SJCRH30 (cell line): ENCODE measurements around the gene EXOC1L. TPM values are rescaled to one million over a fixed set of nuclear protein-coding genes. Genes with fewer than 3 reads are reported as not detected.
"Not testable (repeated sequence)": the region's sequence is repeated elsewhere in the genome, so short reads cannot be mapped to it uniquely, and the experiment has no call there.

Experiments used
- DNase-seq, 2 experiments: peaks; one replicate each; pipeline ENCODE4 v3.0.0-alpha.2; 2015 to 2020
- H3K27ac ChIP-seq: fragments of 250-450 bp; sonication (Bioruptor Pico); 2 replicates; pipeline ENCODE4 v1.5.1; 2020; ENCODE audit warnings: mild to moderate bottlenecking, moderate library complexity
- H3K27me3 ChIP-seq: fragments of 250-450 bp; sonication (Bioruptor Pico); 2 replicates; pipeline ENCODE4 v1.5.1; 2020; ENCODE audit warnings: mild to moderate bottlenecking, moderate library complexity
- H3K36me3 ChIP-seq: fragments of 250-450 bp; sonication (Bioruptor Pico); 2 replicates; pipeline ENCODE4 v1.5.1; 2020; ENCODE audit warnings: mild to moderate bottlenecking, moderate library complexity
- H3K4me1 ChIP-seq: fragments of 250-450 bp; sonication (Bioruptor Pico); 2 replicates; pipeline ENCODE4 v1.5.1; 2020; ENCODE audit warnings: mild to moderate bottlenecking, moderate library complexity
- H3K4me3 ChIP-seq: fragments of 250-450 bp; sonication (Bioruptor Pico); 2 replicates; pipeline ENCODE4 v1.5.1; 2020; ENCODE audit warnings: mild to moderate bottlenecking, moderate library complexity
- H3K9me3 ChIP-seq: fragments of 250-450 bp; sonication (Bioruptor Pico); replicated peaks from 2 replicates; pipeline ENCODE4 v1.5.1; 2020; ENCODE audit warnings: mild to moderate bottlenecking, moderate library complexity
- total RNA-seq: library from RNA; depleted of rRNA; stranded (reverse); fragments of >200 nt; shearing (Covaris generic); gene quantifications from 2 replicates; pipeline ENCODE4 v1.2.3, GENCODE V29; 2014

The EXOC1L gene
- total RNA-seq, 1 experiment from 2014 or later, result not detected

GRCh38 chr4:55822329-55822728 lies 2.7 kb downstream of the EXOC1L start:
- H3K9me3 ChIP-seq, result no peaks in the 10 kb centered on the region; the same call in 1 of the 2 replicates
- H3K4me1 ChIP-seq, result no peaks in the 10 kb centered on the region
- no peak overlapping the region for H3K27ac ChIP-seq
- DNase-seq, result no peak
- no peaks in the 10 kb centered on the region; the same call in 1 of the 2 replicates for H3K27me3 ChIP-seq
- no peaks in the 10 kb centered on the region for H3K36me3 ChIP-seq
- H3K4me3 ChIP-seq, result no peak overlapping the region

GRCh38 chr4:55824865-55825264 lies 5.3 kb downstream of the EXOC1L start:
- H3K4me1 ChIP-seq, result no peaks in the 10 kb centered on the region
- H3K4me3 ChIP-seq, result no peak overlapping the region
- H3K9me3 ChIP-seq, result no peaks in the 10 kb centered on the region; the same call in 1 of the 2 replicates
- no peaks in the 10 kb centered on the region for H3K27me3 ChIP-seq
- no peak for DNase-seq
- H3K27ac ChIP-seq, result no peak overlapping the region
- no peaks in the 10 kb centered on the region for H3K36me3 ChIP-seq

GRCh38 chr4:55826986-55827385 lies 7.4 kb downstream of the EXOC1L start:
- H3K27me3 ChIP-seq, result no peaks in the 10 kb centered on the region; the same call in 1 of the 2 replicates
- no peak overlapping the region for H3K27ac ChIP-seq
- DNase-seq, result no peak
- H3K9me3 ChIP-seq, result no peaks in the 10 kb centered on the region; the same call in 1 of the 2 replicates
- no peaks in the 10 kb centered on the region for H3K4me1 ChIP-seq
- H3K36me3 ChIP-seq, result no peaks in the 10 kb centered on the region
- H3K4me3 ChIP-seq, result no peak overlapping the region

DNA sequence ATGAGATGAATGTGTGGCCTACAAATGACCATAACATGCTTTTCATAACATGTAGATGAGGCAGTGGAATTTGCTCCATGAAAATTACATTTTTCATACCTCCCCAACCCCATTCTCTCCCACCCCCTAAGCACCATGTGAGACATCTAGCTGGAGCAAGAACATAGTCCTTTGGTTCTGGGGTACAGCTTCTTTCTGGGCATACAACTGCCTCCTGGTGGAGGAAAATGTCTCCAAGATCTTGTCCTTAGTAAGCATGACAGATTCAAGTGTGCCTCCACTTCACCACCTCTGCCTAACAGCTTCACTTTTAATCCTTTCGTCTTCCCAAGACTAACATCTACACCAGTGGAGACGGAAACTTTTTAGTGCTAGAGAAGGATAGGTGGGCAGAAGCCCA lies 8.0 kb downstream of the EXOC1L start:
- no peak for DNase-seq

DNA sequence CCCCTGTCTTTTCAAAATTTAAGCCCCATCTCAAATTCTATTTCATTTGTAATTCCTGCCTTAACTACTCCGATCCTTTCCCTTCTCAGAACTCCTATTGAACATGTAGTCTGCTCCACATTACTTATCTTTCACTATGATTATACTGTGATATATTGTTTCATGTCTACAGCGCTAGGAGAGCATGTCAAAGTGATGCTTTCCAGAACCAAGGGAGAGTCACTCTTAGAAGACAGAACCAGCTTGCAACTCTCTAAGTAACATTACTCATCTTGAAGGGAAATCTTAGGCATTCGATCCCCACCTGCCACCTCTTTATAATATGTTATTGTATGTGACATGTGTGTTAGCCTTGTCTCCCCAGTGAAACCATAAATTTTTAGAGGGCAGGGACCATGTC lies 10.5 kb downstream of the EXOC1L start:
- Histone ChIP-seq H3K4me1 (no peaks in the 10 kb centered on the region), H3K4me3 (no peak overlapping the region), H3K27ac (no peak overlapping the region), H3K36me3 (no peaks in the 10 kb centered on the region), H3K27me3 (no peaks in the 10 kb centered on the region; the same call in 1 of the 2 replicates), H3K9me3 (no peaks in the 10 kb centered on the region)
- no peak for DNase-seq

More for the DNA sequence above, 8.0 kb downstream of the EXOC1L start:
- Histone ChIP-seq H3K9me3 (no peaks in the 10 kb centered on the region; the same call in 1 of the 2 replicates), H3K36me3 (no peaks in the 10 kb centered on the region), H3K27ac (no peak overlapping the region), H3K4me1 (no peaks in the 10 kb centered on the region), H3K4me3 (no peak overlapping the region), H3K27me3 (no peaks in the 10 kb centered on the region; the same call in 1 of the 2 replicates)

DNA sequence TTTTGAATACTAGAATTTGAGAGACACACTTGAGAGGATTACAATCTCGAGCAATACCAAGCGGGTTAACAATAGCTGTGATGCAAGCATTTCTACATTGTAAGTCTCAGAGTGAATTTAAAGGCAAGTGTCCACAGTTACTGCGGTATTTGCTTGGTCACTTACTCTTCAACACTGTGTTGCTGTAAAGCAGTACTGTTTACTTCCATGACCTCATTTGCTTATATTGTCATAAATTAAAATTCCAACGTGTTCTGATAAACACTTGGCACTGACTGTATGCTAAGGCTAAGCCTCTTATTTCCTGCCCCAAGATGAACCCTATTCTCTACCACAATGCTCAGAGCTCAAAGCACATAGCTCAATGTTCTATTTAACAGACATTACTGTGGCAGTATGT lies 11.1 kb downstream of the EXOC1L start:
- no peaks in the 10 kb centered on the region for H3K4me1 ChIP-seq
- H3K4me3 ChIP-seq, result no peak overlapping the region
- DNase-seq, result no peak
- H3K27ac ChIP-seq, result no peak overlapping the region
- no peaks in the 10 kb centered on the region; the same call in 1 of the 2 replicates for H3K27me3 ChIP-seq
- H3K9me3 ChIP-seq, result no peaks in the 10 kb centered on the region
- H3K36me3 ChIP-seq, result no peaks in the 10 kb centered on the region

DNA sequence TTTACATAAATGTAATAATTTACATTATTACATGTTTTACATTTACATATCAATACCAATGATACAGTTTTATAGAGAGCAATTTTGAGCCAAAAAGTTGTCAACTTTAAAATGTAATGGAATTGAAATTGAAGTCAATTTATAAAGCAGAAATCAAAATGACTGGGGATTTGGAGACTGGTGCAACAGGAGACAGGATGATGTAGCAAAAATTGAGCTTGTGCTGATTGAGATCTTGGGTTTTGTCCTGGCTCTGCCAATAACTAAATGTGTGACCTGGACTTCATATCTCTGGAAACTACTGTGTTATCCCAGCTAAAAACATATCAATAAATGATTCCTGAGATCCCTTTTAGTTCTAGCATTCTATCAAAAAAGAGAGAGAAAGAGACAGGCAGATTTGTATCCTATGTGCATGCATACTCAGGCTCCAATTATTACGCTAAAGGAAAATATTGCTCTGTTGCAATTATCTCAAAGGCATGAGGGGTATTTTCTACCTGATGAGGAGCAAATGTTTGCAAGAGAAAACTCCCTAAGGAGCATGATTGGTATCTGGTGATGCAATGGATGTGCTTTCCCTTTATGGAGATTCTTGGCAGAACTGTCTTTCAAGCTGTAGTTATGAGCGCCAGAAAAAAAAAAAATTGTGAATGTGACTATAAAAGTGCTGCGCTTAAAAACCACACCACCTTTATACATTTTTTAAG lies 14.7 kb downstream of the EXOC1L start:
- DNase-seq, result no peak
- Histone ChIP-seq H3K27me3 (no peaks in the 10 kb centered on the region; the same call in 1 of the 2 replicates), H3K36me3 (no peaks in the 10 kb centered on the region), H3K4me3 (no peak overlapping the region), H3K9me3 (no peaks in the 10 kb centered on the region), H3K4me1 (no peaks in the 10 kb centered on the region), H3K27ac (no peak overlapping the region)

DNA sequence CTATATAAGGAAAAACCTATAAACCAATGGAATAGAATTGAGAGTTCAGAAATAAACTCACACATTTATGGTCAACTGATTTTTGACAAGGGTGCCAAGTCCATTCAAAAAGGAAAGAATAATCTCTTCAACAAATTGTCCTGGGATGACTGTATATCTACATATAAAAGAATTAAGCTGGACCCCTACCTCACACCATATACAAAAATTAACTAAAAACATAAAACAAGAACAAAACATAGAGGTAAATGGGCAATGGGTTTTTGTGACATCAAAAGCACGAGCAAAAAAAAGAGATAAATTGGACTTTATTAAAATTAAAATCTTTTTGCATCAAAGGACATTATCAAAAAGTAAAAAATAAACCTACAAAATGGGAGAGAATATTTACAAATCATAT lies 18.3 kb downstream of the EXOC1L start:
- no peaks in the 10 kb centered on the region for H3K4me1 ChIP-seq
- H3K27me3 ChIP-seq, result no peaks in the 10 kb centered on the region
- no peak for DNase-seq
- H3K36me3 ChIP-seq, result no peaks in the 10 kb centered on the region
- H3K9me3 ChIP-seq, result peaks cover 2% of the 10 kb centered on the region; the same call in 1 of the 2 replicates
- H3K4me3 ChIP-seq, result no peak overlapping the region
- H3K27ac ChIP-seq, result no peak overlapping the region

GRCh38 chr4:55838356-55838755 lies 18.8 kb downstream of the EXOC1L start:
- Histone ChIP-seq H3K27ac (no peak overlapping the region), H3K36me3 (no peaks in the 10 kb centered on the region), H3K9me3 (peaks cover 4% of the 10 kb centered on the region; the same call in 1 of the 2 replicates), H3K4me3 (no peak overlapping the region), H3K27me3 (no peaks in the 10 kb centered on the region), H3K4me1 (no peaks in the 10 kb centered on the region)
- no peak for DNase-seq

DNA sequence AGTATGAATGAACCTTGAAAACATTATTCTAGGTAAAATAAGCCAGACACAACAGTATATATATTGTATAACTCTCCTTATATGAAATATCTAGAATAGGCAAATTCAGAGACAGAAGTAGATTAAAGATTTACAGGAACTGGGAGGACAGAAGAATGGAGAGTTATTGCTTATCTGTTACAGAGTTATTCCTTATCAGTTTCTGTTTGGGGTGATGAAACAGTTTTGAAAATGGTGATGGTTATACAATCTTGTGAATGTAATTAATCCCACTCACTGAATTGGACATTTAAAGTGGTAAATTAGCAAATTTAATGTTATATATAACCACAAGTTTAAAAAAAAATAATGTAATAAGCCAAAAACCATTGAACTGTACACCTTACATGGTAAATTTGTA lies 19.4 kb downstream of the EXOC1L start:
- H3K4me1 ChIP-seq, result no peaks in the 10 kb centered on the region
- H3K4me3 ChIP-seq, result no peak overlapping the region
- no peaks in the 10 kb centered on the region for H3K36me3 ChIP-seq
- peaks cover 8% of the 10 kb centered on the region; the same call in 1 of the 2 replicates for H3K9me3 ChIP-seq
- H3K27ac ChIP-seq, result no peak overlapping the region
- H3K27me3 ChIP-seq, result no peaks in the 10 kb centered on the region
- no peak for DNase-seq

DNA sequence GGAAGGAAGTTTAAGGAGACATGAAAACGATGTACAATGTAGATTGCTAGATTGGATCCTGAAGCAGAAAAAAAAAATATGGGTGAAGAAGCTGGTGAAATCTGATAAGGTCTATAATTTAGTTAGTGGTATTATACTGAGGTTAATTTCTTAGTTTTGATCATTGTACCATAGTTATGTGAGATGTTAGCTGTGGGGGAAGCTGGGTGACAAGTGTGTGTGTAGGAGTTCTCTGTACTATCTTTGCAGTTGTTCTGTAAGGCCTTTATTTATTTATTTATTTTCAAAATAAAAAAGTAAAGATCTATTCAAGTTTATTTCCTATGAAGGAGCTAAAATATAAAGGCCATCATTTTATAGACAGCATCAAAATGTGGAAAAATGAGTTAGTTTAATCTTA lies 21.4 kb downstream of the EXOC1L start:
- Histone ChIP-seq H3K9me3 (peaks cover 13% of the 10 kb centered on the region), H3K4me1 (no peaks in the 10 kb centered on the region)

DNA sequence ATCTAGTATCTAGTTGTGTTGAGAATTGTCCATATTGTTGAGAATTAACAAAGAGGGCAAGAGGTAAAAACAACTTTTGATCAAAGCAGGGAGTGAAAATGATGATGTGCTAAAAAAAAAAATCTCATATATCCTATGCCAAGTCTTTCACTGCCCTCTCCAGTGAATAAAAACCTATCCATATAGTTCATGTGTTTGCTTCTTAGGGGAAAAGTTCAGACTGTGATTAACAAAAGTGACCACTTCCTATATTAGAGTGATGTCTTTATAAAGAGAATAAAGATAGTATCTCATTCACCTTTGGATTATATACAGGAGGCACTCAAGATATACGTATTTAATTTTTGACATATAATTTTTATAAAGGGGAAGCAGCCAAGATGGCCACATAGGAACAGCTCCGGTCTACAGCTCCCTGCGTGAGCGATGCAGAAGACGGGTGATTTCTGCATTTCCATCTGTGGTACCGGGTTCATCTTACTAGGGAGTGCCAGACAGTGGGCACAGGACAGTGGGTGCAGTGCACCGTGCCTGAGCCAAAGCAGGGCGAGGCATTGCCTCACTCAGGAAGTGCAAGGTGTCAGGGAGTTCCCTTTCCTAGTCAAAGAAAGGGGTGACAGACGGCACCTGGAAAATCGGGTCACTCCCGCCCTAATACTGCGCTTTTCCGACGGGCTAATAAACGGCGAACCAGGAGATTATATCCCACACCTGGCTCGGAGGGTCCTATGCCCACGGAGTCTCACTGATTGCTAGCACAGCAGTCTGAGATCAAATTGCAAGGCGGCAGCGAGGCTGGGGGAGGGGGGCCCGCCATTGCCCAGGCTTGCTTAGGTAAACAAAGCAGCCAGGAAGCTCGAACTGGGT lies 22.0 kb downstream of the EXOC1L start:
- not testable (repeated sequence) for H3K4me1 ChIP-seq, H3K27ac ChIP-seq, H3K36me3 ChIP-seq, H3K27me3 ChIP-seq
- Histone ChIP-seq H3K9me3 (peaks cover 13% of the 10 kb centered on the region), H3K4me3 (peak overlapping the region; percentile 59)
- DNase-seq, result peak in 1 of 2 experiments; percentile 47

More for the DNA sequence above, 21.4 kb downstream of the EXOC1L start:
- no peaks in the 10 kb centered on the region for H3K27me3 ChIP-seq
- H3K36me3 ChIP-seq, result no peaks in the 10 kb centered on the region
- no peak overlapping the region for H3K4me3 ChIP-seq
- no peak overlapping the region for H3K27ac ChIP-seq
- DNase-seq, result no peak

DNA sequence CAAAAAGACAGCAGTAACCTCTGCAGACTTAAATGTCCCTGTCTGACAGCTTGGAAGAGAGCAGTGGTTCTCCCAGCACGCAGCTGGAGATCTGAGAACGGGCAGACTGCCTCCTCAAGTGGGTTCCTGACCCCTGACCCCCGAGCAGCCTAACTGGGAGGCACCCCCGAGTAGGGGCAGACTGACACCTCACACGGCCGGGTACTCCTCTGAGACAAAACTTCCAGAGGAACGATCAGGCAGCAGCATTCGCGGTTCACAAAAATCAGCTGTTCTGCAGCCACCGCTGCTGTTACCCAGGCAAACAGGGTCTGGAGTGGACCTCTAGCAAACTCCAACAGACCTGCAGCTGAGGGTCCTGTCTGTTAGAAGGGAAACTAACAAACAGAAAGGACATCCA lies 22.7 kb downstream of the EXOC1L start:
- not testable (repeated sequence) for H3K36me3 ChIP-seq

DNA sequence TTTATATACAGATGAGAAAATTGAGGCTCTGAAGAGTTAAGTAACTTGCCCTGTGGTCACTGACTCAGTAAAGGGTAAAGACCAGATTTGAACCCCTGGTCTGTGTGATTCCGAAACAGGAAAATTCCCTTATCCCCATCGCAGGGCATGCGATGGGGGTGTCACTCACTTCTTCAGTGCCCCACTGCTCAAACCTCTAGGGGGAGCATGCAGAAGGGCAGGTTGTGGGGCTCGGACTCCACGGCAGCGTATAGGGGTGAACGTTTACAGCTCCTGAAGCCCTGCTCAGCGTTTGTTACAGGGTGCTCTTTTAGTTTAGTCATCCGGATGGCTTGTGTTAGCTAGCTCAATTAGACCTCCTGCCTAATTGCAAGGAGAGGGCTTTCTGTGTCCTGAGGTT lies 30.1 kb downstream of the EXOC1L start:
- Histone ChIP-seq H3K9me3 (peaks cover 5% of the 10 kb centered on the region; the same call in 1 of the 2 replicates), H3K27me3 (no peaks in the 10 kb centered on the region), H3K36me3 (no peaks in the 10 kb centered on the region; the same call in 1 of the 2 replicates), H3K4me3 (no peak overlapping the region), H3K4me1 (no peaks in the 10 kb centered on the region; the same call in 1 of the 2 replicates), H3K27ac (no peak overlapping the region)
- DNase-seq, result no peak

More for the DNA sequence above, 22.7 kb downstream of the EXOC1L start:
- H3K4me3 ChIP-seq, result peak overlapping the region; percentile 59
- DNase-seq, H3K27ac ChIP-seq, H3K27me3 ChIP-seq, H3K4me1 ChIP-seq: not testable (repeated sequence)
- peaks cover 13% of the 10 kb centered on the region for H3K9me3 ChIP-seq

GRCh38 chr4:55851885-55852284 lies 32.3 kb downstream of the EXOC1L start:
- no peak overlapping the region for H3K4me3 ChIP-seq
- H3K27me3 ChIP-seq, result no peaks in the 10 kb centered on the region
- no peak overlapping the region for H3K27ac ChIP-seq
- H3K4me1 ChIP-seq, result no peaks in the 10 kb centered on the region; the same call in 1 of the 2 replicates
- H3K9me3 ChIP-seq, result no peaks in the 10 kb centered on the region
- DNase-seq, result no peak
- no peaks in the 10 kb centered on the region; the same call in 1 of the 2 replicates for H3K36me3 ChIP-seq
